HG02623 (cell line): ENCODE results near the gene AFF3.
"Not testable (repeated sequence)": the region's sequence is repeated elsewhere in the genome, so short reads cannot be mapped to it uniquely, and the experiment has no call there.

Experiments used
- ATAC-seq: cut with Tn5 transposase; IDR thresholded peaks from one replicate; pipeline ENCODE4 v1.9.1; 2021; ENCODE audit warnings: moderate library complexity; ENCODE audit not compliant: unreplicated experiment

The AFF3 gene

GRCh38 chr2:99520813-99521212, 621.6 kb downstream of the AFF3 start:
- ATAC-seq: no peak

- no peak for ATAC-seq
Observed at GRCh38 chr2:99520195-99520594, 622.2 kb downstream of the AFF3 start.

- ATAC-seq: no peak
Observed at GRCh38 chr2:99514357-99514756, 628.0 kb downstream of the AFF3 start.

- no peak for ATAC-seq
Observed at GRCh38 chr2:99512181-99512591, 630.2 kb downstream of the AFF3 start.

- no peak for ATAC-seq
Observed at GRCh38 chr2:99509387-99509786, 633.0 kb downstream of the AFF3 start.

- no peak for ATAC-seq
Observed at GRCh38 chr2:99507937-99508818, 634.2 kb downstream of the AFF3 start.

- no peak for ATAC-seq
Observed at GRCh38 chr2:99504844-99505584, 637.4 kb downstream of the AFF3 start.

GRCh38 chr2:99503662-99504416, 638.6 kb downstream of the AFF3 start:
- ATAC-seq: not testable (repeated sequence)

GRCh38 chr2:99496021-99496420, 646.4 kb downstream of the AFF3 start:
- ATAC-seq: no peak
